Mesenchymal stem cell (in vitro differentiated cells and primary cell): Measurements from ENCODE around the gene PIAS2.
A peak's percentile ranks its signal among the peaks of the same experiment; 100 is the strongest.

Experiments
- DNase-seq: peaks from one replicate; pipeline ENCODE4 v3.0.0-alpha.2; 2013
- H2AFZ ChIP-seq: one replicate; pipeline ENCODE4 v1.6.1; 2013; ENCODE audit warnings: low read depth, mild to moderate bottlenecking, control low read depth, inconsistent platforms, low read length, moderate library complexity
- H2AK5ac ChIP-seq: 2 replicates; pipeline ENCODE4 v1.6.1; 2013; ENCODE audit warnings: low read length, moderate library complexity, mild to moderate bottlenecking, inconsistent platforms; ENCODE audit not compliant: severe bottlenecking
- H2BK120ac ChIP-seq: one replicate; pipeline ENCODE4 v1.6.1; 2013; ENCODE audit warnings: low read depth, mild to moderate bottlenecking, inconsistent platforms, low read length, moderate library complexity
- H2BK12ac ChIP-seq, 2 experiments: one replicate each; pipeline ENCODE4 v1.6.1; 2013; ENCODE audit warnings: inconsistent platforms in 2 of 2, low read length in 2 of 2, mild to moderate bottlenecking in 2 of 2, moderate library complexity in 2 of 2, control low read depth in 1 of 2
- H2BK15ac ChIP-seq: one replicate; pipeline ENCODE4 v1.6.1; 2013; ENCODE audit warnings: mild to moderate bottlenecking, low read depth, inconsistent platforms; ENCODE audit not compliant: poor library complexity, severe bottlenecking
- H2BK5ac ChIP-seq: 2 replicates; pipeline ENCODE4 v1.6.1; 2013; ENCODE audit warnings: low read depth, mild to moderate bottlenecking, low read length, control low read depth, inconsistent platforms; ENCODE audit not compliant: poor library complexity, severe bottlenecking
- H3K14ac ChIP-seq, 2 experiments: one replicate each; pipeline ENCODE4 v1.6.1; 2013; ENCODE audit warnings: inconsistent platforms in 2 of 2, low read length in 2 of 2, control low read depth in 1 of 2, mild to moderate bottlenecking in 1 of 2, moderate library complexity in 1 of 2
- H3K18ac ChIP-seq, 2 experiments: one replicate each; pipeline ENCODE4 v1.6.1; 2013; ENCODE audit warnings: inconsistent platforms in 2 of 2, low read length in 2 of 2, control low read depth in 1 of 2, low read depth in 1 of 2, mild to moderate bottlenecking in 1 of 2
- H3K23ac ChIP-seq, 2 experiments: one replicate each; pipeline ENCODE4 v1.6.1; 2013; ENCODE audit warnings: inconsistent platforms in 2 of 2, low read length in 2 of 2, mild to moderate bottlenecking in 2 of 2, moderate library complexity in 2 of 2, control low read depth in 1 of 2
- H3K27ac ChIP-seq: 2 replicates; pipeline ENCODE4 v1.5.1; 2013; ENCODE audit warnings: mild to moderate bottlenecking, moderate library complexity, low read length, control low read depth, inconsistent platforms; ENCODE audit not compliant: poor library complexity, severe bottlenecking
- H3K27me3 ChIP-seq, 2 experiments: 2 replicates each; pipeline versions ENCODE4 v1.6.1 to v1.7.0; 2013; ENCODE audit warnings: low read length in 2 of 2, mild to moderate bottlenecking in 2 of 2, moderate library complexity in 2 of 2, control low read depth in 1 of 2, inconsistent platforms in 1 of 2; ENCODE audit not compliant: control insufficient read depth in 1 of 2, insufficient read depth in 1 of 2
- H3K36me3 ChIP-seq, 2 experiments: 2 replicates each; pipeline versions ENCODE4 v1.6.1 to v1.7.0; 2013; ENCODE audit warnings: low read length in 2 of 2, control low read depth in 1 of 2, inconsistent platforms in 1 of 2, low read depth in 1 of 2, mild to moderate bottlenecking in 1 of 2; ENCODE audit not compliant: insufficient read depth in 2 of 2, control insufficient read depth in 1 of 2
- H3K4ac ChIP-seq, 2 experiments: one replicate each; pipeline ENCODE4 v1.6.1; 2013; ENCODE audit warnings: inconsistent platforms in 2 of 2, low read length in 2 of 2, mild to moderate bottlenecking in 2 of 2, moderate library complexity in 2 of 2, control low read depth in 1 of 2, low read depth in 1 of 2
- H3K4me1 ChIP-seq: 2 replicates; pipeline ENCODE4 v1.6.1; 2013; ENCODE audit warnings: low read depth, low read length, control low read depth; ENCODE audit not compliant: control insufficient read depth, insufficient read depth
- H3K4me2 ChIP-seq: 2 replicates; pipeline ENCODE4 v1.6.1; 2013; ENCODE audit warnings: low read length, mild to moderate bottlenecking, inconsistent platforms; ENCODE audit not compliant: poor library complexity, severe bottlenecking
- H3K4me3 ChIP-seq, 2 experiments: 2 replicates each; pipeline versions ENCODE4 v1.5.1 to v1.7.0; 2013; ENCODE audit warnings: low read length in 2 of 2, mild to moderate bottlenecking in 2 of 2, control low read depth in 1 of 2, low read depth in 1 of 2; ENCODE audit not compliant: insufficient read depth in 1 of 2
- H3K79me1 ChIP-seq: replicated peaks from 2 replicates; pipeline ENCODE4 v1.6.1; 2013; ENCODE audit warnings: mild to moderate bottlenecking, control low read depth, low read length, inconsistent platforms; ENCODE audit not compliant: poor library complexity, severe bottlenecking
- H3K9ac ChIP-seq: 2 replicates; pipeline ENCODE4 v1.7.0; 2013; ENCODE audit warnings: mild to moderate bottlenecking, low read length, moderate library complexity
- H3K9me3 ChIP-seq: 2 replicates; pipeline ENCODE4 v1.7.0; 2013; ENCODE audit warnings: mild to moderate bottlenecking, low read length; ENCODE audit not compliant: control insufficient read depth
- H4K8ac ChIP-seq: one replicate; pipeline ENCODE4 v1.6.1; 2013; ENCODE audit warnings: inconsistent platforms, mild to moderate bottlenecking, low read length, moderate library complexity
- H4K91ac ChIP-seq: one replicate; pipeline ENCODE4 v1.6.1; 2013; ENCODE audit warnings: mild to moderate bottlenecking, low read length, inconsistent platforms
- WGBS: methylation state at CpG from one replicate; pipeline ENCODE4 v1.1.7; 2013; ENCODE audit warnings: mixed read lengths; 5-methylcytosine and 5-hydroxymethylcytosine counted together

Gene PIAS2

DNA sequence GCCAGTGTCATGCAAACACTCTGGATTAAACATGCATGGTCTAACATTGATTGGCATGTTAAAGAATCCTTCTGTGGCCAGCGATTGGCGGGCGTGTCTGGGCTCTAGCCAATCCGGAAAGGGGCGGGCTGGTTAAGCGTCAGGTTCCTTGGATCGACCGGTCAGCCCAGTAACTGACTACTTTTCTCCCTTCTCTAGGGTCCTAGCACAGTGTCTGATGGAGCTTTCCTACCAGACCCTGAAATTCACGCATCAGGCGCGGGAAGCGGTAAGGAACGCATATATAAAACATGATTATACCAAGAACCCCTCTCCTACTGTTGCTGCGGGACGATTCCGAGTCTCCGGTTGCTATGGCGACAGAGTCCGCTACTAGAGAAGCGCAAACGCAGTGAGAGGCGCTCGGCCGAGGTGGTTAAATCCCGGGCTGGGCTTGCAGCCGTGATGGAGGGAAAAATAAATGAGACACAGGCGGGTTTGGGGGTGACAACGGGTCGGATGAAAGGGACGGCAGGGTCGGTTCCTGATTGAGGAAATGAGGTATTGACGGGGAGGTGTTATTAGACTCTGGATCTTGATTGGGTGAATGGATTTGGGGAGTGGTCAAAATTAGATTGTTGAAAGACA lies 29.5 kb upstream of the PIAS2 start:
- Histone ChIP-seq H3K27ac (no peak overlapping the region), H3K4me2 (peak overlapping the region; percentile 97), H3K23ac (no peak overlapping the region), H2BK120ac (no peak overlapping the region), H3K4ac (no peak overlapping the region), H4K91ac (no peak overlapping the region), H3K79me1 (no peaks in the 10 kb centered on the region), H3K4me1 (no peaks in the 10 kb centered on the region), H3K14ac (no peak overlapping the region), H3K9me3 (no peaks in the 10 kb centered on the region), H3K27me3 (no peaks in the 10 kb centered on the region), H3K36me3 (no peaks in the 10 kb centered on the region), H3K18ac (no peak overlapping the region), H2AK5ac (no peak overlapping the region), H2BK15ac (no peak overlapping the region), H2BK5ac (peak overlapping the region; percentile 14), H3K4me3 (peak overlapping the region; percentile 79 to 93), H2BK12ac (no peak overlapping the region), H2AFZ (peak overlapping the region; percentile 95), H4K8ac (no peak overlapping the region), H3K9ac (peak overlapping the region; percentile 88)
- WGBS, result under 1% methylated on average over 32 of the region's 32 CpGs
- DNase-seq, result peak; percentile 91

- H3K36me3 ChIP-seq, result no peaks in the 10 kb centered on the region
- H3K14ac ChIP-seq, result no peak overlapping the region
- DNase-seq, result no peak
- no peak overlapping the region for H4K8ac ChIP-seq
- no peak overlapping the region for H3K27ac ChIP-seq
- H3K27me3 ChIP-seq, result no peaks in the 10 kb centered on the region
- no peak overlapping the region for H3K4ac ChIP-seq
- H2BK120ac ChIP-seq, result no peak overlapping the region
- H3K23ac ChIP-seq, result no peak overlapping the region
- no peaks in the 10 kb centered on the region for H3K79me1 ChIP-seq
- peaks cover 3% of the 10 kb centered on the region for H3K4me1 ChIP-seq
- H4K91ac ChIP-seq, result no peak overlapping the region
- no peaks in the 10 kb centered on the region for H3K9me3 ChIP-seq
- H2AFZ ChIP-seq, result no peak overlapping the region
- no peak overlapping the region for H3K9ac ChIP-seq
- H2BK5ac ChIP-seq, result no peak overlapping the region
- 92% methylated on average over 2 of the region's 2 CpGs for WGBS
- H3K4me3 ChIP-seq, result no peak overlapping the region
- H2AK5ac ChIP-seq, result no peak overlapping the region
- no peak overlapping the region for H2BK15ac ChIP-seq
- H3K4me2 ChIP-seq, result no peak overlapping the region
- H2BK12ac ChIP-seq, result no peak overlapping the region
- H3K18ac ChIP-seq, result no peak overlapping the region
These were observed 25.3 kb upstream of the PIAS2 start for GRCh38 chr18:46942646-46943045.

DNA sequence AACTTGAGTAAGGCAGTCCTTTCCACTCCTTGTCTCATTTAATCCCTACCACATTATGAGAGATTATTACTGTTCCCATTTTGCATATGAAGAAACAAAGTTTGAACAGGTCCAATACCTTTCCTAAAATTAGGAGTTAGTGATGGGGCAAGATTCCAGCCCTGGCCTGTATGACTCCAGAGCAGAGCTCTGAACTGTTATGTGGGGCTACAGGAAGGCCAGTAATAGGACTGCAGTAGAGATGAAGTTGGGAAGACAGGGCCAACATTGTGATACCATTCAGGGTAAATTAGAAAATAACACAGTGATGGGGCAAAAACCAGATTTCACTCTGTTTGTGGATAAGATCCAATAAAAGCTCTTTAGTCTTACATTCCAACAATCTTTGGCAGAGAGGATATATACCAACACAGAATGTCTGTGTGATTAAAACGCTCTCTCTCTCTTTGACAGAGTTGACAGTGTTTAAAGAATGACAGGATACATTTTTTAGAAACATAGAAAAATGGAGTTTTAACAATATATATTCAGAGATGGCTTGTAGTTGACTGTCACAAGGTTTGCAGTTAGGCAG lies 22.8 kb upstream of the PIAS2 start:
- Histone ChIP-seq H3K18ac (peak overlapping the region; percentile 9 to 90), H3K9ac (no peak overlapping the region), H3K27ac (peak overlapping the region; percentile 24), H4K91ac (no peak overlapping the region), H3K23ac (no peak overlapping the region), H4K8ac (no peak overlapping the region), H3K4me1 (peaks cover 3% of the 10 kb centered on the region), H3K79me1 (no peaks in the 10 kb centered on the region), H3K9me3 (no peaks in the 10 kb centered on the region), H3K14ac (no peak overlapping the region), H2BK120ac (peak overlapping the region; percentile 15), H2AFZ (no peak overlapping the region), H3K4me3 (no peak overlapping the region), H2AK5ac (no peak overlapping the region), H3K4ac (peak overlapping the region in 1 of 2 experiments; percentile 89), H3K4me2 (no peak overlapping the region), H2BK12ac (peak overlapping the region in 1 of 2 experiments; percentile 63), H2BK5ac (no peak overlapping the region), H3K36me3 (no peaks in the 10 kb centered on the region), H3K27me3 (no peaks in the 10 kb centered on the region), H2BK15ac (no peak overlapping the region)
- no peak for DNase-seq
- no CpG with 5 or more reads among the region's 1 CpG for WGBS

GRCh38 chr18:46939337-46939963 lies 22.1 kb upstream of the PIAS2 start:
- H3K4me2 ChIP-seq, result no peak overlapping the region
- no peak overlapping the region for H2BK5ac ChIP-seq
- H3K4me3 ChIP-seq, result no peak overlapping the region
- no peak overlapping the region for H4K91ac ChIP-seq
- H2AFZ ChIP-seq, result no peak overlapping the region
- H3K9me3 ChIP-seq, result no peaks in the 10 kb centered on the region
- H2AK5ac ChIP-seq, result no peak overlapping the region
- no peak overlapping the region for H3K14ac ChIP-seq
- DNase-seq, result peak; percentile 91
- H2BK15ac ChIP-seq, result no peak overlapping the region
- H4K8ac ChIP-seq, result no peak overlapping the region
- H3K79me1 ChIP-seq, result no peaks in the 10 kb centered on the region
- peaks cover 3% of the 10 kb centered on the region for H3K4me1 ChIP-seq
- no peak overlapping the region for H2BK120ac ChIP-seq
- H3K36me3 ChIP-seq, result no peaks in the 10 kb centered on the region
- H2BK12ac ChIP-seq, result no peak overlapping the region
- H3K9ac ChIP-seq, result no peak overlapping the region
- H3K27ac ChIP-seq, result no peak overlapping the region
- 50% methylated on average over 1 of the region's 1 CpG for WGBS
- H3K23ac ChIP-seq, result no peak overlapping the region
- no peak overlapping the region for H3K18ac ChIP-seq
- H3K4ac ChIP-seq, result no peak overlapping the region
- no peaks in the 10 kb centered on the region for H3K27me3 ChIP-seq
